SK-N-SH (cell line): ENCODE data around the gene MRPS2. TPM values are rescaled to one million over a fixed set of nuclear protein-coding genes. Genes with fewer than 3 reads are reported as not detected.

Experiments
- CTCF ChIA-PET: fragments of 300-600, 350-600 bp; formaldehyde crosslinking; extraction: SDS; loops from one replicate; lab custom pipeline; 2021; lab: Yijun Ruan, JAX
- POLR2A ChIA-PET: fragments of 350-600 bp; sonication (Branson Sonifier 250); formaldehyde crosslinking; extraction: SDS; loops from one replicate; lab custom pipeline; 2020; ENCODE audit warnings: antibody characterized with exemption, inconsistent platforms; lab: Yijun Ruan, JAX
- DNase-seq: peaks from one replicate; pipeline ENCODE4 v3.0.0; 2012
- H2AFZ ChIP-seq: fragments of 200-600 bp; sonication (generic); 2 replicates; pipeline ENCODE4 v1.8.1; 2016; ENCODE audit warnings: antibody characterized with exemption, mild to moderate bottlenecking, low read depth
- H3F3A ChIP-seq: fragments of 200-600 bp; sonication (generic); replicated peaks from 2 replicates; pipeline ENCODE3; 2016; ENCODE audit warnings: antibody characterized with exemption, mild to moderate bottlenecking; ENCODE audit not compliant: insufficient read depth
- H3K27ac ChIP-seq, 2 experiments: fragments of 200-500 bp in 1 of 2; fragments of 200-600 bp in 1 of 2; sonication (Bioruptor generic) in 1 of 2; sonication (generic), shearing (Covaris generic) in 1 of 2; 2 replicates each; pipeline versions ENCODE4 v1.5.1 to v1.6.1; 2014 to 2016; ENCODE audit warnings: low read depth in 2 of 2, inconsistent platforms in 1 of 2, low read length in 1 of 2, mild to moderate bottlenecking in 1 of 2, mixed read lengths in 1 of 2
- H3K27me3 ChIP-seq: fragments of 200-600 bp; sonication (generic), shearing (Covaris generic); 2 replicates; pipeline ENCODE4 v1.6.1; 2016; ENCODE audit warnings: mixed run types; ENCODE audit not compliant: insufficient read depth
- H3K36me3 ChIP-seq, 2 experiments: fragments of 200-500 bp in 1 of 2; fragments of 200-600 bp in 1 of 2; sonication (Bioruptor generic) in 1 of 2; sonication (generic) in 1 of 2; replicated peaks in 1 of 2; 2 replicates each; pipeline versions ENCODE3 to v1.5.1; 2014 to 2016; ENCODE audit warnings: low read length in 1 of 2, mild to moderate bottlenecking in 1 of 2; ENCODE audit not compliant: insufficient read depth in 2 of 2, control insufficient read depth in 1 of 2
- H3K4me1 ChIP-seq, 2 experiments: fragments of 200-500 bp in 1 of 2; fragments of 200-600 bp in 1 of 2; sonication (Bioruptor generic) in 1 of 2; sonication (generic), shearing (Covaris generic) in 1 of 2; 2 replicates each; pipeline versions ENCODE4 v1.5.1 to v1.6.1; 2014 to 2016; ENCODE audit warnings: low read depth in 1 of 2, low read length in 1 of 2, mixed run types in 1 of 2; ENCODE audit not compliant: insufficient read depth in 2 of 2, control insufficient read depth in 1 of 2
- H3K4me2 ChIP-seq: fragments of 200-600 bp; sonication (generic), shearing (Covaris generic); 2 replicates; pipeline ENCODE4 v1.6.1; 2017; ENCODE audit warnings: mixed run types
- H3K4me3 ChIP-seq, 2 experiments: fragments of 200-500 bp in 1 of 2; fragments of 200-600 bp in 1 of 2; sonication (Bioruptor generic) in 1 of 2; sonication (generic), shearing (Covaris generic) in 1 of 2; 2 replicates each; pipeline versions ENCODE4 v1.5.1 to v1.8.1; 2014 to 2016; ENCODE audit warnings: low read depth in 2 of 2, inconsistent platforms in 1 of 2, low read length in 1 of 2, mild to moderate bottlenecking in 1 of 2, mixed read lengths in 1 of 2, moderate library complexity in 1 of 2
- H3K79me2 ChIP-seq: fragments of 200-600 bp; sonication (generic); 2 replicates; pipeline ENCODE4 v1.8.1; 2017; ENCODE audit warnings: mild to moderate bottlenecking; ENCODE audit not compliant: insufficient read depth
- H3K9ac ChIP-seq: fragments of 200-600 bp; sonication (generic); 2 replicates; pipeline ENCODE4 v1.6.1; 2017; ENCODE audit warnings: mixed run types
- H3K9me2 ChIP-seq: fragments of 200-600 bp; sonication (generic); 2 replicates; pipeline ENCODE4 v1.6.1; 2017; ENCODE audit warnings: mixed run types
- H3K9me3 ChIP-seq: fragments of 200-600 bp; sonication (generic); 2 replicates; pipeline ENCODE4 v1.6.1; 2017; ENCODE audit warnings: mixed run types, mild to moderate bottlenecking, moderate library complexity
- H4K20me1 ChIP-seq: fragments of 200-600 bp; sonication (generic); 2 replicates; pipeline ENCODE4 v1.6.1; 2017; ENCODE audit warnings: mild to moderate bottlenecking, mixed run types; ENCODE audit not compliant: insufficient read depth
- EP300 ChIP-seq, 2 experiments: IDR thresholded peaks; 2 replicates each; pipeline versions ENCODE4 v1.4.0 to v1.6.1; 2012; ENCODE audit warnings: borderline replicate concordance in 1 of 2, low read depth in 1 of 2, low read length in 1 of 2
- EZH2phosphoT487 ChIP-seq: fragments of 200-600 bp; sonication (generic); IDR thresholded peaks from 2 replicates; pipeline ENCODE4 v1.6.1; 2017; ENCODE audit warnings: low read depth, mixed run types, mild to moderate bottlenecking, antibody characterized with exemption, moderate library complexity, borderline replicate concordance
- GABPA ChIP-seq: IDR thresholded peaks from 2 replicates; pipeline ENCODE4 v1.4.0; 2012; ENCODE audit warnings: low read depth, mild to moderate bottlenecking
- MAX ChIP-seq: IDR thresholded peaks from 2 replicates; pipeline ENCODE4 v1.4.0; 2012; ENCODE audit warnings: low read depth
- MEF2A ChIP-seq: IDR thresholded peaks from 2 replicates; pipeline ENCODE4 v1.4.0; 2012; ENCODE audit warnings: low read depth, borderline replicate concordance
- NFIC ChIP-seq: IDR thresholded peaks from 2 replicates; pipeline ENCODE4 v1.4.0; 2012; ENCODE audit warnings: borderline replicate concordance
- POLR2AphosphoS5 ChIP-seq: IDR thresholded peaks from 2 replicates; pipeline ENCODE4 v1.6.1; 2012; ENCODE audit warnings: low read depth, low read length
- RXRA ChIP-seq: IDR thresholded peaks from 2 replicates; pipeline ENCODE4 v1.4.0; 2012; ENCODE audit warnings: low read depth, mild to moderate bottlenecking, borderline replicate concordance
- SMC3 ChIP-seq: IDR thresholded peaks from 2 replicates; pipeline ENCODE4 v1.6.1; 2012; ENCODE audit warnings: low read depth, low read length, improper control_type of control experiment
- TCF12 ChIP-seq: IDR thresholded peaks from 2 replicates; pipeline ENCODE4 v1.4.0; 2012
- TEAD4 ChIP-seq: IDR thresholded peaks from 2 replicates; pipeline ENCODE4 v1.4.0; 2012; ENCODE audit warnings: mild to moderate bottlenecking, borderline replicate concordance; ENCODE audit not compliant: insufficient read depth
- USF1 ChIP-seq: IDR thresholded peaks from 2 replicates; pipeline ENCODE4 v1.4.0; 2012; ENCODE audit warnings: low read depth, borderline replicate concordance
- ZBTB33 ChIP-seq: IDR thresholded peaks from 2 replicates; pipeline ENCODE4 v1.4.0; 2012; ENCODE audit warnings: low read depth, borderline replicate concordance
- WGBS: methylation state at CpG from one replicate; pipeline ENCODE4 v1.1.6; 2017; ENCODE audit warnings: low lambda C conversion rate; 5-methylcytosine and 5-hydroxymethylcytosine counted together
- polyA plus RNA-seq, 3 experiments: library from polyadenylated mRNA; depleted of rRNA; stranded (reverse); fragments of >200 nt; gene quantifications; 2 replicates each; pipeline ENCODE4 v1.2.3, GENCODE V29; 2012

The MRPS2 gene
- polyA plus RNA-seq, 1 of the 3 experiments (the other 2 are of a cell fraction), result 113 TPM

- TF ChIP-seq EP300 (IDR thresholded peaks at IDR 0.05; ENCODE audit: borderline replicate concordance in 1 of 2, low read depth in 1 of 2, low read length in 1 of 2) (no peak), POLR2AphosphoS5 (no peak), TCF12 (no peak), RXRA (no peak), GABPA (no peak)
Measured at GRCh38 chr9:135501261-135502167, 1.0 kb downstream of the MRPS2 start (continued).

- peak; percentile 8 for DNase-seq
- H2AFZ ChIP-seq, result no peak overlapping the region
- no peak overlapping the region for H3K27ac ChIP-seq
- no peaks in the 10 kb centered on the region for H3K9me3 ChIP-seq
- peaks cover 19% of the 10 kb centered on the region for H3K79me2 ChIP-seq
- peak overlapping the region; percentile 91; the same call in 1 of the 2 replicates for H3K9ac ChIP-seq
- H3K4me2 ChIP-seq, result peak overlapping the region; percentile 100; the same call in 1 of the 2 replicates
- ChIA-PET POLR2A (no interaction called here), CTCF (interaction anchor here (1.1 kb wide), 1 partner anchor 12 kb away, joined by 3 read pairs; no protein-coding TSS in a partner anchor)
- no peaks in the 10 kb centered on the region for H3F3A ChIP-seq
- H3K4me1 ChIP-seq, result peaks cover 6 to 19% of the 10 kb centered on the region in 2 experiments; a peak in 3 of 4 replicates
- no peaks in the 10 kb centered on the region for H3K27me3 ChIP-seq
- peaks cover 3 to 33% of the 10 kb centered on the region in 2 experiments for H3K36me3 ChIP-seq
- H3K4me3 ChIP-seq, result peak overlapping the region in 1 of 2 experiments; percentile 96; a peak in 1 of 4 replicates
- H4K20me1 ChIP-seq, result peaks cover 22% of the 10 kb centered on the region
- H3K9me2 ChIP-seq, result no peaks in the 10 kb centered on the region
- TF ChIP-seq SMC3 (no peak), USF1 (no peak), MAX (no peak), NFIC (no peak), EZH2phosphoT487 (no peak), ZBTB33 (no peak), TEAD4 (no peak), TCF12 (no peak), MEF2A (no peak), POLR2AphosphoS5 (no peak)
- 91% methylated on average over 11 of the region's 15 CpGs for WGBS
Measured at GRCh38 chr9:135502168-135502872, 1.8 kb downstream of the MRPS2 start.
